AG04449 (cell line): ENCODE results near the gene TRAPPC10.

Experiments used
- CTCF ChIA-PET: fragments of 350-600 bp; formaldehyde crosslinking; extraction: SDS; loops from one replicate; lab custom pipeline; 2021; ENCODE audit warnings: antibody characterized with exemption; lab: Yijun Ruan, JAX
- POLR2A ChIA-PET: fragments of 400-600, 350-600 bp; formaldehyde crosslinking; extraction: SDS; loops from one replicate; lab custom pipeline; 2020; ENCODE audit warnings: antibody characterized with exemption, inconsistent platforms; lab: Yijun Ruan, JAX
- DNase-seq: peaks from one replicate; pipeline ENCODE4 v3.0.0-alpha.2; 2010; ENCODE audit warnings: low read depth, low spot score
- H3K4me3 ChIP-seq: 2 replicates; pipeline ENCODE4 v1.5.1; 2011; ENCODE audit warnings: low read depth, mild to moderate bottlenecking, control low read depth, low read length
- TF ChIP-seq, protein P1 (sequence below): IDR thresholded peaks from one replicate; pipeline ENCODE4 v1.5.1; 2011; ENCODE audit warnings: mild to moderate bottlenecking, moderate library complexity, low read length, control low read depth, inconsistent platforms; ENCODE audit not compliant: insufficient read depth; ENCODE audit errors: missing control alignments

The TRAPPC10 gene

DNA sequence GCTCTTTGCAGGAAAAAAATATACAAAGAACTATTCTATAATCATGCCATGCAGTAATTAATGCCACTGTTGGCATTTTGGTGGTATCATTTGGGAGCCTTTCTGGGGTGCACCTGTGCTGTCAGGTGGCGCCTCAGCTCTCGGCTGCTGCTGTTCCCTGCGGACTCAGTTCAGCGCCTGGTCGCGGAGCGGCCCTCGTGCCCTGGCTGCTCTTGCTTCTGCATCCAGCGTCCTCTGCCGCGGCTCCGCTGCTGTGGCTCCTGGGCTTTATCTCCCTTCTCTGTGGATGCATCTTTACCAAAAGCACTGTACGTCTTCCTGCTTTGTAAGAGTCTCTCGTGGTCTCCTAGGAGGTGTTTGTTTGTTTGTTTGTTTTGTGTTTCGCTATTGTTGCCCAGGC, 60.0 kb downstream of the TRAPPC10 start:
- ChIA-PET CTCF (interaction anchor here (1.5 kb wide), 1 partner anchor 14 kb away, joined by 4 read pairs; no protein-coding TSS in a partner anchor), POLR2A (no interaction called here)
- DNase-seq: no peak
- H3K4me3 ChIP-seq: no peak overlapping the region
- TF ChIP-seq, protein P1, sequence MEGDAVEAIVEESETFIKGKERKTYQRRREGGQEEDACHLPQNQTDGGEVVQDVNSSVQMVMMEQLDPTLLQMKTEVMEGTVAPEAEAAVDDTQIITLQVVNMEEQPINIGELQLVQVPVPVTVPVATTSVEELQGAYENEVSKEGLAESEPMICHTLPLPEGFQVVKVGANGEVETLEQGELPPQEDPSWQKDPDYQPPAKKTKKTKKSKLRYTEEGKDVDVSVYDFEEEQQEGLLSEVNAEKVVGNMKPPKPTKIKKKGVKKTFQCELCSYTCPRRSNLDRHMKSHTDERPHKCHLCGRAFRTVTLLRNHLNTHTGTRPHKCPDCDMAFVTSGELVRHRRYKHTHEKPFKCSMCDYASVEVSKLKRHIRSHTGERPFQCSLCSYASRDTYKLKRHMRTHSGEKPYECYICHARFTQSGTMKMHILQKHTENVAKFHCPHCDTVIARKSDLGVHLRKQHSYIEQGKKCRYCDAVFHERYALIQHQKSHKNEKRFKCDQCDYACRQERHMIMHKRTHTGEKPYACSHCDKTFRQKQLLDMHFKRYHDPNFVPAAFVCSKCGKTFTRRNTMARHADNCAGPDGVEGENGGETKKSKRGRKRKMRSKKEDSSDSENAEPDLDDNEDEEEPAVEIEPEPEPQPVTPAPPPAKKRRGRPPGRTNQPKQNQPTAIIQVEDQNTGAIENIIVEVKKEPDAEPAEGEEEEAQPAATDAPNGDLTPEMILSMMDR: no peak

DNA sequence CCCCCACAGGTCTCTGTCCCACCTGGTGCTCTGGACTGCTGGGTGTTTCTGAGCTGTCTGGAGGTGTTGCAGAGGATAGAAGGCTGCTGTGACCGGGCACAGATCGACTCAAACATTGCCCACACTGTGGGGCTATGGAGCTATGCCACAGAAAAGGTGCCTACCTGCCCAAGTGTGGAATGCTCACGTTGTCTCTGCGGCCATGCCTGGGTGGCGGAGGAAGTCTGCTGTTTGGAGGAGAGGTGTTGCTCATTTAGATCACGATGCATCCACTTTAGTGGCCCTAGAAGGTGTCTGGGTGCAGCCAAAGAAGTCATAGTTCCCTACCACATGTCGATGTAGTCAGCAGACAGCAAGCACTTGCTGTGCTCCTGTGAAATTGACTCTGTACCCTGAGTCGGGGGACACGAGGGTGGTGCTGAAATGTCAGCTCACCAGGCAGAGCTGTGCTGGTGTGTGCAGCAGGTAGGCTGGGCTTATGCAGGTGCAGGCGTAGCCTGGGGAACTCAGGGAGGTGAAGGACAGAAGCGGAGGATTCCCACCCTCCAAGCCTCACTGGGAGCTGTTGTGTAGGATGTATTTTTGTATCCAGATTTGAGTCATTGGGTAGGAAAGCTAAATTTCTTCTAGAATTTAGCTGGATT, 62.3 kb downstream of the TRAPPC10 start:
- POLR2A ChIA-PET: no interaction called here
- H3K4me3 ChIP-seq: no peak overlapping the region
- DNase-seq: no peak
- CTCF ChIA-PET: interaction anchor here (1.4 to 1.5 kb wide), 2 partner anchors 9 to 19 kb away, joined by 3 read pairs; no protein-coding TSS in a partner anchor
- TF ChIP-seq, protein P1: no peak

DNA sequence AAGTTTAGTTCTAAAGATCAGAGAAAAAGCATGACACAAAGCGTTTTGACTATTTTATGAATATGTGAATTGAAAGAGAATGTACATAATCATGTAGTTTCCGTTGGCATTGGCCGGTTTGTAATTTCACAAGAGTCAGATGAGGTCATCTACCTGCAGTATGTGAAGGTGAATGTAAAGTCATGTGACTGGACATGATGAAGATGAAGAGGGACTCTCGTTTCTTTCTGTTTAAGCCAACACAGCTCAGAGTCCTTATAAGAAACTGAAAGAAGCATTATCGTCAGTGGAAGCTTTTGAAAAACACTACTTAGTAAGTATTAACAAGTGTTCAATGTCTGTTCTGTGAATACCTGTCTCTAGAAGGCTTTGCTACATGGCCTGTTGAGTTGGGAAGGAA, 64.2 kb downstream of the TRAPPC10 start:
- DNase-seq: no peak
- ChIA-PET POLR2A (no interaction called here), CTCF (interaction anchor here (0.6 to 1.3 kb wide), 2 partner anchors 9 to 15 kb away, joined by 3 read pairs; no protein-coding TSS in a partner anchor)
- TF ChIP-seq, protein P1: no peak
- no peak overlapping the region for H3K4me3 ChIP-seq

DNA sequence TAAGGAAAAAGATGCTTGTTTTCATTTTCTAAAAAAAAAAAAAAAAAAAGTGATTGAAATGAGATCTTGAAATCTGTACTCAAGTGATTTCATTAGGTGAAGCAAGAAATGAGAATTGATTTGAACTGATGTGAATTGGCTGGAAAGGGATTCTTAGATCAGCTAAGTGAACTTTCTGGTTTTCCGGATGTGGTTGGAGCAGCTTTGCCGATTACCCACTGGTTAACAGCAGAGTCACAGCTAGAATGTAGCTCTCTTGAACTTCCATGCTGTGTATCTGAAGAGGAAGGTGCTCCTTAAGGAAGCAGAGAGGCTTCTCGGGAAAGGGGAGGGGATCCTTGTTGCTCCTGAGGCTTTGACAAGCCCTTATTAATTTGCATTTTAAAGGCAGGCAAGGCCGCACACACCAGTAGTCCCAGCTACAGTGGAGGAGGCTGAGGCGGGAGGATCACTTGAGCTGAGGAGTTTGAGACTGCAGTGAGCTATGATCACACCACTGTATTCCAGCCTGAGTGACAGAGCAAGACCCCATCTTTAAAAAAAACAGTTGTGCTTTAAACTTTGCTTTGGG, 66.4 kb downstream of the TRAPPC10 start:
- ChIA-PET CTCF (no interaction called here), POLR2A (no interaction called here)

DNA sequence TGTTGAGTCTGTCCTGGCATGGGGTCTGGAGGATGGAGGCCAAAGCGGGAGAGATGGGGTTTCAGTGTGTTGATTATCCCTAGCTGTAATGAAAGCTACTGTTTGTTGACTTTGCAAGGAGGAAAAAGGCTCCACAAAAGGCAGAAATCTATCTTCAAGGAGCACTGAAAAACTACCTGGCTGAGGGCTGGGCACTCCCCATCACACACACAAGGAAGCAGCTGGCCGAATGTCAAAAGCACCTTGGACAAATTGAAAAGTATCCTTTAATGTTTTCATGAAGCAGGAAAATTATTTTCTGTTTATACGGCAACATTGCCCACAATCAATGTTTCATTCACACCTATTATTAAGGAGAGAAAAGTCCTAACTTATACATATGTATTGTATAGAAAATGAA, 67.3 kb downstream of the TRAPPC10 start:
- no peak for DNase-seq
- TF ChIP-seq, protein P1: no peak
- ChIA-PET CTCF (no interaction called here), POLR2A (no interaction called here)
- H3K4me3 ChIP-seq: no peak overlapping the region

More for the DNA sequence above, 66.4 kb downstream of the TRAPPC10 start:
- no peak overlapping the region for H3K4me3 ChIP-seq
- TF ChIP-seq, protein P1: no peak
- DNase-seq: no peak

DNA sequence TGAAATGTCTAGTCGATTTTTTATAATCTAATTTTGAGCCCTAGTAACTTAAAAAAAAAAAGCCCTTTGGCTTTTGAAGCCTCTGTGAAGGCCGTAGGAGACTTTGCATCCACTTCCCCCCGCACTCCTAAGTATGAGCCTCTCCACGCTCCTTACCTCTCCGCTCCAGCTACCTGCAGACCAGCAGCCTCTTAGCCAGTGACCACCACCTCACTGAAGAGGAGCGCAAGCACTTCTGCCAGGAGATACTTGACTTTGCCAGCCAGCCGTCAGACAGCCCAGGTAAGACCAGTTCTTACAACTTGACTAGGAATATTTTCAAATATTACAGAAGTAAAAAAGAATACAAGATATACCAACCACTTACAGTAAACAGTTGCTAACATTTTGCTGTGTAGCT, 67.7 kb downstream of the TRAPPC10 start:
- ChIA-PET POLR2A (no interaction called here), CTCF (no interaction called here)
- TF ChIP-seq, protein P1: no peak
- no peak overlapping the region for H3K4me3 ChIP-seq
- DNase-seq: no peak
